HepG2 (cell line): ENCODE measurements around the gene OST4. TPM values are rescaled to one million over a fixed set of nuclear protein-coding genes. Genes with fewer than 3 reads are reported as not detected.
A peak's percentile ranks its signal among the peaks of the same experiment; 100 is the strongest.

ENCODE experiments used
- ATF7-NPFF ChIP-seq: sonication (generic); formaldehyde crosslinking; IDR thresholded peaks from 2 replicates; pipeline ENCODE4 v1.8.1; 2023; ENCODE audit warnings: mild to moderate bottlenecking, low read depth, missing genetic modification reagents, moderate library complexity
- DMAP1 ChIP-seq: IDR thresholded peaks from 2 replicates; pipeline ENCODE4 v1.6.1; 2016
- JUNB ChIP-seq: sonication (generic); formaldehyde crosslinking; IDR thresholded peaks from 2 replicates; pipeline ENCODE4 v1.8.0; 2022; ENCODE audit warnings: missing genetic modification reagents, mild to moderate bottlenecking, borderline replicate concordance
- KDM2A ChIP-seq: sonication (generic); formaldehyde crosslinking; IDR thresholded peaks from 2 replicates; pipeline ENCODE4 v1.4.0; 2020; ENCODE audit warnings: low read depth, missing genetic modification reagents, borderline replicate concordance
- MAFF ChIP-seq: IDR thresholded peaks from 2 replicates; pipeline ENCODE4 v1.6.1; 2011; ENCODE audit warnings: low read depth, low read length, improper control_type of control experiment
- NFATC3 ChIP-seq: sonication (generic); formaldehyde crosslinking; IDR thresholded peaks from 2 replicates; pipeline ENCODE4 v1.5.1; 2020; ENCODE audit warnings: mild to moderate bottlenecking, missing genetic modification reagents
- STAT5B ChIP-seq: sonication (generic); formaldehyde crosslinking; IDR thresholded peaks from 2 replicates; pipeline ENCODE4 v1.4.0; 2020; ENCODE audit warnings: missing genetic modification reagents
- ZNF326 ChIP-seq: sonication (generic); formaldehyde crosslinking; IDR thresholded peaks from 2 replicates; pipeline ENCODE4 v1.4.0; 2020; ENCODE audit warnings: missing genetic modification reagents, borderline replicate concordance
- ZNF333 ChIP-seq: sonication (generic); formaldehyde crosslinking; IDR thresholded peaks from 2 replicates; pipeline ENCODE4 v1.4.0; 2020; ENCODE audit warnings: mild to moderate bottlenecking, missing genetic modification reagents, borderline replicate concordance
- ZNF546 ChIP-seq: sonication (generic); formaldehyde crosslinking; conservative IDR thresholded peaks from 2 replicates; pipeline ENCODE4 v1.8.1; 2023; ENCODE audit warnings: mild to moderate bottlenecking, missing genetic modification reagents
- ZNF788 ChIP-seq: sonication (generic); formaldehyde crosslinking; IDR thresholded peaks from 2 replicates; pipeline ENCODE4 v1.5.0; 2020; ENCODE audit warnings: mild to moderate bottlenecking, missing genetic modification reagents, borderline replicate concordance
- ZNF879 ChIP-seq: sonication (generic); formaldehyde crosslinking; IDR thresholded peaks from 2 replicates; pipeline ENCODE4 v1.8.1; 2023; ENCODE audit warnings: missing genetic modification reagents
- polyA plus RNA-seq, 8 experiments: library from polyadenylated mRNA; depleted of rRNA in 3 of 8; stranded (reverse) in 7 of 8; unstranded in 1 of 8; fragments of >200 nt; fragmentation: Illumina TruSeq in 4 of 8; extraction: Trizol in 4 of 8; gene quantifications; 2 replicates each; pipeline versions ENCODE4 v1.2.1 to v1.2.3, GENCODE V29; 2011 to 2016; ENCODE audit warnings: low read depth in 4 of 8, missing spikeins in 1 of 8, mixed read lengths in 1 of 8; ENCODE audit not compliant: insufficient read depth in 1 of 8
- total RNA-seq, 5 experiments: library from RNA; depleted of rRNA; stranded (reverse); fragments of >200 nt; fragmentation: Illumina TruSeq; extraction: Trizol; gene quantifications; 2 replicates each; pipeline ENCODE4 v1.2.3, GENCODE V29; 2016; ENCODE audit warnings: low read depth in 1 of 5
- TF ChIP-seq, protein P1 (sequence below): IDR thresholded peaks from 2 replicates; pipeline ENCODE4 v1.6.1; 2016; ENCODE audit warnings: low read depth, missing genetic modification reagents, missing compliant biosample characterization
- TF ChIP-seq, protein P2 (sequence below): IDR thresholded peaks from 2 replicates; pipeline ENCODE4 v1.6.1; 2016; ENCODE audit warnings: missing genetic modification reagents, missing compliant biosample characterization
- TF ChIP-seq, protein P3 (sequence below): sonication (generic); formaldehyde crosslinking; IDR thresholded peaks from 2 replicates; pipeline ENCODE4 v1.8.1; 2022; ENCODE audit warnings: mild to moderate bottlenecking, missing genetic modification reagents
- TF ChIP-seq, protein P4 (sequence below): sonication (generic); formaldehyde crosslinking; IDR thresholded peaks from 2 replicates; pipeline ENCODE4 v1.4.0; 2020; ENCODE audit warnings: mild to moderate bottlenecking, missing genetic modification reagents
- TF ChIP-seq, protein P5 (sequence below): sonication (generic); formaldehyde crosslinking; IDR thresholded peaks from 2 replicates; pipeline ENCODE4 v1.4.0; 2020; ENCODE audit warnings: missing genetic modification reagents

OST4 gene
- total and polyA plus RNA-seq, 2 of the 13 experiments (the other 11 are each of a cell fraction or from before 2014, with no cell fraction given), result 498 to 584 TPM

DNA sequence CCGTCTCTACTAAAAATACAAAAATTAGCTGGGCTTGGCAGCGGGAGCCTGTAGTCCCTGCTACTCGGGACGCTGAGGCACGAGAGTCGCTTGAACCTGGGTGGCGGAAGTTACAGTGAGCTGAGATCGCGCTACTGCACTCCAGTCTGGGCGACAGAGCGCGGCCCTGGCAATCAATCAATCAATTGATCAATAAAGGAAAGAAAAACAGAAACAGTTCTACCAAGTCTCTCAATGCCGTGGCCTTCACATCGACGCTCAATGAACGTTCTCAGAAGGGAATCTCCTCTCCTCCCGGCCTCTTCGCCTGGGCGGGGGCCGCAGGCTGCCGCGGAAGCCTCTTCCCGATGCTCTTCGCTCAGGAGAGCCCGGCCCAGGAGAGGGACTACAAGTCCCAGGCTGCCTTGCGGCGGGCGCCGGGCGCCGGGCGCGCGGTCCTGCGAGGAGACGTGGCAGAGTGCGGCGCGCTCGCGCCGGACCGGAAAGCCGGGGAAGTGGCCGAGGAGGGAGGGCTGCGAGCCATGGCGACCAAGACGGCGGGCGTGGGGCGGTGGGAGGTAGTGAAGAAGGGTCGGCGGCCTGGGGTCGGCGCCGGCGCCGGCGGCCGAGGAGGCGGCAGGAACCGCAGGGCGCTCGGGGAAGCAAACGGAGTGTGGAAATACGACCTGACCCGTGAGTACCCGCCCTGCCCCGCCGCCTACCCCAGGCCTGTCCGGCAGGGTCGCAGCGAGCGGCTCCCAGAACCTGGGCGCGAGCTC lies 38.8 kb downstream of the OST4 start, which contains the start of gene TMEM214 (continued):
- TF ChIP-seq, protein P1, sequence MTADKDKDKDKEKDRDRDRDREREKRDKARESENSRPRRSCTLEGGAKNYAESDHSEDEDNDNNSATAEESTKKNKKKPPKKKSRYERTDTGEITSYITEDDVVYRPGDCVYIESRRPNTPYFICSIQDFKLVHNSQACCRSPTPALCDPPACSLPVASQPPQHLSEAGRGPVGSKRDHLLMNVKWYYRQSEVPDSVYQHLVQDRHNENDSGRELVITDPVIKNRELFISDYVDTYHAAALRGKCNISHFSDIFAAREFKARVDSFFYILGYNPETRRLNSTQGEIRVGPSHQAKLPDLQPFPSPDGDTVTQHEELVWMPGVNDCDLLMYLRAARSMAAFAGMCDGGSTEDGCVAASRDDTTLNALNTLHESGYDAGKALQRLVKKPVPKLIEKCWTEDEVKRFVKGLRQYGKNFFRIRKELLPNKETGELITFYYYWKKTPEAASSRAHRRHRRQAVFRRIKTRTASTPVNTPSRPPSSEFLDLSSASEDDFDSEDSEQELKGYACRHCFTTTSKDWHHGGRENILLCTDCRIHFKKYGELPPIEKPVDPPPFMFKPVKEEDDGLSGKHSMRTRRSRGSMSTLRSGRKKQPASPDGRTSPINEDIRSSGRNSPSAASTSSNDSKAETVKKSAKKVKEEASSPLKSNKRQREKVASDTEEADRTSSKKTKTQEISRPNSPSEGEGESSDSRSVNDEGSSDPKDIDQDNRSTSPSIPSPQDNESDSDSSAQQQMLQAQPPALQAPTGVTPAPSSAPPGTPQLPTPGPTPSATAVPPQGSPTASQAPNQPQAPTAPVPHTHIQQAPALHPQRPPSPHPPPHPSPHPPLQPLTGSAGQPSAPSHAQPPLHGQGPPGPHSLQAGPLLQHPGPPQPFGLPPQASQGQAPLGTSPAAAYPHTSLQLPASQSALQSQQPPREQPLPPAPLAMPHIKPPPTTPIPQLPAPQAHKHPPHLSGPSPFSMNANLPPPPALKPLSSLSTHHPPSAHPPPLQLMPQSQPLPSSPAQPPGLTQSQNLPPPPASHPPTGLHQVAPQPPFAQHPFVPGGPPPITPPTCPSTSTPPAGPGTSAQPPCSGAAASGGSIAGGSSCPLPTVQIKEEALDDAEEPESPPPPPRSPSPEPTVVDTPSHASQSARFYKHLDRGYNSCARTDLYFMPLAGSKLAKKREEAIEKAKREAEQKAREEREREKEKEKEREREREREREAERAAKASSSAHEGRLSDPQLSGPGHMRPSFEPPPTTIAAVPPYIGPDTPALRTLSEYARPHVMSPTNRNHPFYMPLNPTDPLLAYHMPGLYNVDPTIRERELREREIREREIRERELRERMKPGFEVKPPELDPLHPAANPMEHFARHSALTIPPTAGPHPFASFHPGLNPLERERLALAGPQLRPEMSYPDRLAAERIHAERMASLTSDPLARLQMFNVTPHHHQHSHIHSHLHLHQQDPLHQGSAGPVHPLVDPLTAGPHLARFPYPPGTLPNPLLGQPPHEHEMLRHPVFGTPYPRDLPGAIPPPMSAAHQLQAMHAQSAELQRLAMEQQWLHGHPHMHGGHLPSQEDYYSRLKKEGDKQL, result no peak
- TF ChIP-seq ZNF546 (CRISPR knock-in tag) (no peak), ZNF333 (CRISPR knock-in tag) (no peak), KDM2A (peak; percentile 91), NFATC3 (CRISPR knock-in tag) (no peak), DMAP1 (CRISPR knock-in tag) (peak; percentile 98), ATF7-NPFF (CRISPR knock-in tag) (peak; percentile 90), ZNF879 (CRISPR knock-in tag) (no peak), JUNB (CRISPR knock-in tag) (no peak), ZNF326 (CRISPR knock-in tag) (0 out of 2 replicates have a peak, but pooled peaks have one; percentile 67), ZNF788 (CRISPR knock-in tag) (peak; percentile 81; the same call in 1 of the 2 replicates), STAT5B (CRISPR knock-in tag) (no peak), MAFF (no peak)
- TF ChIP-seq, protein P2, sequence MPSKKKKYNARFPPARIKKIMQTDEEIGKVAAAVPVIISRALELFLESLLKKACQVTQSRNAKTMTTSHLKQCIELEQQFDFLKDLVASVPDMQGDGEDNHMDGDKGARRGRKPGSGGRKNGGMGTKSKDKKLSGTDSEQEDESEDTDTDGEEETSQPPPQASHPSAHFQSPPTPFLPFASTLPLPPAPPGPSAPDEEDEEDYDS (CRISPR knock-in tag), result peak; percentile 67
- TF ChIP-seq, protein P3, sequence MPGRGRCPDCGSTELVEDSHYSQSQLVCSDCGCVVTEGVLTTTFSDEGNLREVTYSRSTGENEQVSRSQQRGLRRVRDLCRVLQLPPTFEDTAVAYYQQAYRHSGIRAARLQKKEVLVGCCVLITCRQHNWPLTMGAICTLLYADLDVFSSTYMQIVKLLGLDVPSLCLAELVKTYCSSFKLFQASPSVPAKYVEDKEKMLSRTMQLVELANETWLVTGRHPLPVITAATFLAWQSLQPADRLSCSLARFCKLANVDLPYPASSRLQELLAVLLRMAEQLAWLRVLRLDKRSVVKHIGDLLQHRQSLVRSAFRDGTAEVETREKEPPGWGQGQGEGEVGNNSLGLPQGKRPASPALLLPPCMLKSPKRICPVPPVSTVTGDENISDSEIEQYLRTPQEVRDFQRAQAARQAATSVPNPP, result no peak
- TF ChIP-seq, protein P4, sequence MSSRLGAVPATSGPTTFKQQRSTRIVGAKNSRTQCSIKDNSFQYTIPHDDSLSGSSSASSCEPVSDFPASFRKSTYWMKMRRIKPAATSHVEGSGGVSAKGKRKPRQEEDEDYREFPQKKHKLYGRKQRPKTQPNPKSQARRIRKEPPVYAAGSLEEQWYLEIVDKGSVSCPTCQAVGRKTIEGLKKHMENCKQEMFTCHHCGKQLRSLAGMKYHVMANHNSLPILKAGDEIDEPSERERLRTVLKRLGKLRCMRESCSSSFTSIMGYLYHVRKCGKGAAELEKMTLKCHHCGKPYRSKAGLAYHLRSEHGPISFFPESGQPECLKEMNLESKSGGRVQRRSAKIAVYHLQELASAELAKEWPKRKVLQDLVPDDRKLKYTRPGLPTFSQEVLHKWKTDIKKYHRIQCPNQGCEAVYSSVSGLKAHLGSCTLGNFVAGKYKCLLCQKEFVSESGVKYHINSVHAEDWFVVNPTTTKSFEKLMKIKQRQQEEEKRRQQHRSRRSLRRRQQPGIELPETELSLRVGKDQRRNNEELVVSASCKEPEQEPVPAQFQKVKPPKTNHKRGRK (CRISPR knock-in tag), result no peak
- TF ChIP-seq, protein P5, sequence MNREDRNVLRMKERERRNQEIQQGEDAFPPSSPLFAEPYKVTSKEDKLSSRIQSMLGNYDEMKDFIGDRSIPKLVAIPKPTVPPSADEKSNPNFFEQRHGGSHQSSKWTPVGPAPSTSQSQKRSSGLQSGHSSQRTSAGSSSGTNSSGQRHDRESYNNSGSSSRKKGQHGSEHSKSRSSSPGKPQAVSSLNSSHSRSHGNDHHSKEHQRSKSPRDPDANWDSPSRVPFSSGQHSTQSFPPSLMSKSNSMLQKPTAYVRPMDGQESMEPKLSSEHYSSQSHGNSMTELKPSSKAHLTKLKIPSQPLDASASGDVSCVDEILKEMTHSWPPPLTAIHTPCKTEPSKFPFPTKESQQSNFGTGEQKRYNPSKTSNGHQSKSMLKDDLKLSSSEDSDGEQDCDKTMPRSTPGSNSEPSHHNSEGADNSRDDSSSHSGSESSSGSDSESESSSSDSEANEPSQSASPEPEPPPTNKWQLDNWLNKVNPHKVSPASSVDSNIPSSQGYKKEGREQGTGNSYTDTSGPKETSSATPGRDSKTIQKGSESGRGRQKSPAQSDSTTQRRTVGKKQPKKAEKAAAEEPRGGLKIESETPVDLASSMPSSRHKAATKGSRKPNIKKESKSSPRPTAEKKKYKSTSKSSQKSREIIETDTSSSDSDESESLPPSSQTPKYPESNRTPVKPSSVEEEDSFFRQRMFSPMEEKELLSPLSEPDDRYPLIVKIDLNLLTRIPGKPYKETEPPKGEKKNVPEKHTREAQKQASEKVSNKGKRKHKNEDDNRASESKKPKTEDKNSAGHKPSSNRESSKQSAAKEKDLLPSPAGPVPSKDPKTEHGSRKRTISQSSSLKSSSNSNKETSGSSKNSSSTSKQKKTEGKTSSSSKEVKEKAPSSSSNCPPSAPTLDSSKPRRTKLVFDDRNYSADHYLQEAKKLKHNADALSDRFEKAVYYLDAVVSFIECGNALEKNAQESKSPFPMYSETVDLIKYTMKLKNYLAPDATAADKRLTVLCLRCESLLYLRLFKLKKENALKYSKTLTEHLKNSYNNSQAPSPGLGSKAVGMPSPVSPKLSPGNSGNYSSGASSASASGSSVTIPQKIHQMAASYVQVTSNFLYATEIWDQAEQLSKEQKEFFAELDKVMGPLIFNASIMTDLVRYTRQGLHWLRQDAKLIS (CRISPR knock-in tag), result no peak
